Endometrial microvascular endothelial cells (primary cell): ENCODE results near the gene TOM1L2. TPM values are rescaled to one million over a fixed set of nuclear protein-coding genes. Genes with fewer than 3 reads are reported as not detected.

Experiments
- in situ Hi-C: cut with HindIII; loops from 2 replicates; pipeline ENCODE4 v1.10.0; 2017; ENCODE audit warnings: low sequenced_read_pairs, low pct_unique_long_range_greater_than_20kb; ENCODE audit errors: inconsistent ontology term
- total RNA-seq: library from RNA; depleted of rRNA; stranded (reverse); fragments of >200 nt; gene quantifications from one replicate; pipeline ENCODE4 v1.2.3, GENCODE V29; 2015; ENCODE audit errors: inconsistent ontology term

The TOM1L2 gene
- total RNA-seq, 1 donor from 2014 or later = 68.5 TPM

- in situ Hi-C loops = loop anchor here (25.0 kb wide), 1 partner anchor 146 kb away; the partner anchor contains the start of genes ATPAF2 and GID4
These were observed 81.1 kb downstream of the TOM1L2 start for GRCh38 chr17:17890773-17891759.

GRCh38 chr17:17889922-17890321, 82.3 kb downstream of the TOM1L2 start:
- in situ Hi-C loops = loop anchor here (25.0 kb wide), 1 partner anchor 147 kb away; the partner anchor contains the start of genes ATPAF2 and GID4

- in situ Hi-C loops = loop anchor here (25.0 kb wide), 1 partner anchor 148 kb away; the partner anchor contains the start of genes ATPAF2 and GID4
These were observed 83.4 kb downstream of the TOM1L2 start for GRCh38 chr17:17888821-17889220.

GRCh38 chr17:17888371-17888770, 83.8 kb downstream of the TOM1L2 start:
- in situ Hi-C loops = loop anchor here (25.0 kb wide), 1 partner anchor 149 kb away; the partner anchor contains the start of genes ATPAF2 and GID4

- in situ Hi-C loops = loop anchor here (25.0 kb wide), 1 partner anchor 149 kb away; the partner anchor contains the start of genes ATPAF2 and GID4
These were observed 84.4 kb downstream of the TOM1L2 start for GRCh38 chr17:17887752-17888304.

GRCh38 chr17:17886726-17887125, 85.5 kb downstream of the TOM1L2 start:
- in situ Hi-C loops = loop anchor here (25.0 kb wide), 1 partner anchor 151 kb away; the partner anchor contains the start of genes ATPAF2 and GID4

- in situ Hi-C loops = loop anchor here (25.0 kb wide), 1 partner anchor 151 kb away; the partner anchor contains the start of genes ATPAF2 and GID4
These were observed 86.0 kb downstream of the TOM1L2 start for GRCh38 chr17:17886226-17886625.

GRCh38 chr17:17884391-17885357, 87.5 kb downstream of the TOM1L2 start:
- in situ Hi-C loops = loop anchor here (25.0 kb wide), 1 partner anchor 153 kb away; the partner anchor contains the start of genes ATPAF2 and GID4

- in situ Hi-C loops = loop anchor here (25.0 kb wide), 1 partner anchor 154 kb away; the partner anchor contains the start of genes ATPAF2 and GID4
These were observed 88.4 kb downstream of the TOM1L2 start for GRCh38 chr17:17883801-17884200.

GRCh38 chr17:17882082-17882581, 90.1 kb downstream of the TOM1L2 start:
- in situ Hi-C loops = loop anchor here (25.0 kb wide), 1 partner anchor 155 kb away; the partner anchor contains the start of genes ATPAF2 and GID4

- in situ Hi-C loops = loop anchor here (25.0 kb wide), 1 partner anchor 157 kb away; the partner anchor contains the start of genes ATPAF2 and GID4
These were observed 91.5 kb downstream of the TOM1L2 start for GRCh38 chr17:17880577-17881196.

GRCh38 chr17:17877529-17878358, 94.5 kb downstream of the TOM1L2 start:
- in situ Hi-C loops = loop anchor here (25.0 kb wide), 1 partner anchor 160 kb away; the partner anchor contains the start of genes ATPAF2 and GID4

GRCh38 chr17:17876959-17877528, 95.2 kb downstream of the TOM1L2 start:
- in situ Hi-C loops = loop anchor here (25.0 kb wide), 1 partner anchor 160 kb away; the partner anchor contains the start of genes ATPAF2 and GID4

GRCh38 chr17:17874478-17874877, 97.7 kb downstream of the TOM1L2 start:
- in situ Hi-C loops = no loop called here

GRCh38 chr17:17873450-17873991, 98.7 kb downstream of the TOM1L2 start:
- in situ Hi-C loops = no loop called here
